Activated T-cell treated with anti-CD3 and anti-CD28 coated beads, Interleukin-2, amount 50 U/mL, for 4 hours (primary cell): ENCODE data around the gene BCAP29. TPM values are rescaled to one million over a fixed set of nuclear protein-coding genes. Genes with fewer than 3 reads are reported as not detected.

ENCODE experiments used
- ATAC-seq, 2 donors: fragments of 200-7000 bp; cut with Tn5 transposase; one replicate each; pipeline ENCODE4 v1.10.0; 2021
- DNase-seq: peaks from one replicate; pipeline ENCODE4 v3.0.0-alpha.2; 2020
- H3K27me3 Mint-ChIP-seq: one replicate; pipeline ENCODE4 v1.8.0; 2021; ENCODE audit warnings: low read depth, mixed read lengths
- H3K36me3 Mint-ChIP-seq: one replicate; pipeline ENCODE4 v1.8.0; 2022; ENCODE audit warnings: mixed read lengths; ENCODE audit not compliant: insufficient read depth
- H3K4me1 Mint-ChIP-seq: one replicate; pipeline ENCODE4 v1.8.0; 2021; ENCODE audit warnings: low read depth, mixed read lengths
- H3K4me3 Mint-ChIP-seq: one replicate; pipeline ENCODE4 v1.8.0; 2021; ENCODE audit warnings: mild to moderate bottlenecking, moderate library complexity, mixed read lengths
- H3K9me3 Mint-ChIP-seq: one replicate; pipeline ENCODE4 v1.8.0; 2021; ENCODE audit warnings: mixed read lengths
- total RNA-seq, 3 donors: library from RNA; stranded (reverse); gene quantifications; one replicate each; pipeline ENCODE4 v1.2.1, GENCODE V29; 2021

The BCAP29 gene
- total RNA-seq, 3 donors from 2014 or later = 26.5 to 29.2 (median 27.8) TPM

DNA sequence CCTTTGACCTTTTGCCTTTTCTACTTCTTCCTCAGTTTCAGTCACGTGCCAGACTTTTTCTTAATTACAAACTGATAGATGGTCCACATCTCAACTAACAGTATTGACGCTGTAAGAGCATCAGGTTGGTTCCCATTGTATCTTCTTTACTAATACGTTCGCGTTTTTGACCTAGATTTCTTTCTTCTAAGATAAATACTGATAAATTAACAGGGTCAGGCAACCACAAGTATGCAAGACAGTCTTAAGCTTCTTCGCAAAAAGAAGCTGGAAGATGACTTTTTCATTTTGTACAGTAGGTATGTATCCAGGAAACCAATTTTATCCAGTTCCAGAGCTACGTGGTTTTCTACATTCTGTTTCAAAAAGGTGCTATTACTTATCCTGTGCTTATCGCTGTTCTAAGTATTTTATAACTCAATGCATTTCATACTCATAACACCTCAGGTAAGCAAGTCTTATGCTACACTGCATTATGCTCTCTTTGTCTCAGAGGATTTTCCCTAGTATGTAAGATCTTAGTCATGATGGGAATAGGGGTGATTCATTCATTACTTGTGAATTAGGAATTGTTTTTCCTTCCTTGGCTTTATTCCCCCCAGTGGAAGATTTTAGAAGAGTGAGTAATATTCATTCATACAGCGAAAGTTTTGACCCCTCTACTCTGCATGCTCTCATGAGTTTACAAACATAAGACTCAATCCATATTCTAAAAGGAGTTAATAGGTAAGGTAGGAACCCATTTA is 15.3 kb upstream of the BCAP29 start:
- H3K27me3 Mint-ChIP-seq = no peaks in the 10 kb centered on the region
- peaks cover 9% of the 10 kb centered on the region for H3K36me3 Mint-ChIP-seq
- ATAC-seq (no peak), DNase-seq (no peak)
- H3K4me1 Mint-ChIP-seq = peaks cover 52% of the 10 kb centered on the region
- no peaks in the 10 kb centered on the region for H3K9me3 Mint-ChIP-seq
- peak overlapping the region; percentile 84 for H3K4me3 Mint-ChIP-seq

DNA sequence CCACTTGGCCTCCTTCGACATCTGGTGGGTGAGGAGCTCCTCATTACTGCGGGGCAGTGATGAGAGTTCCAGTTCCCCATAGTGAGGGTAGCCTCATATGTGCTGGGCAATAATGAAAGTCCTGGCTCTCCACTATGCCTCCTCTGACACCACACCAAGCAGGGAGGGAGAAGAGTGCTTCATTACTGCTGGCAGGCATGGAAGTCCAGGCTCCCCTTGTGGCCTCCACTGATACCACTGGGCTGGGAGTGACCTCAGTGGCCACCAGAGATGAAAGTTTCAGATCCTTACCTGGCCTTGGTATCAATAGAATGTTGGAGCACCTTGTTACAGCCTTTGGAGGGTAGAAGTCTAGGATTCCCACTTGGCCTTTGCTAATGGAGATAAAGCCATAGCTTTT is 9.7 kb upstream of the BCAP29 start:
- Mint-ChIP-seq H3K4me3 (no peak overlapping the region), H3K4me1 (peaks cover 6% of the 10 kb centered on the region), H3K9me3 (no peaks in the 10 kb centered on the region), H3K36me3 (peaks cover 18% of the 10 kb centered on the region), H3K27me3 (no peaks in the 10 kb centered on the region)
- ATAC-seq = no peak
- DNase-seq = no peak

DNA sequence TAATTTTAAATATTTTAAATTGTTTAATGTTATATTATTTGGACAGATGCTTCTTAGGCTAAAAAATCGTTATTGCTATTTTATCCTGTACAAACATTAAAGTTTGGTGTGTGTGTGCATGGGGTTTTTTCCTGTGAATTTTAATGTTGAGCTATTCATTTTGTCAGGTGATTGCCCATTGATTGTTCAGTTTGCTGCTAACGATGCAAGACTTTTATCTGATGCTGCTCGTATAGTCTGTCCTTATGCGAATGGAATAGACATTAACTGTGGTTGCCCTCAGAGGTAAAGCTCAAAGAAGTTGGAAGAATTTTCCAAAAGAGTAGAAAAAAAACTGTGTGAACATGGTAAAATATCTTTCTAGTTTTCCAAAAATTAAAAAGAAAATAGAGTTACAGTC is 6.5 kb upstream of the BCAP29 start:
- Mint-ChIP-seq H3K27me3 (no peaks in the 10 kb centered on the region), H3K36me3 (peaks cover 17% of the 10 kb centered on the region), H3K9me3 (no peaks in the 10 kb centered on the region), H3K4me1 (peaks cover 2% of the 10 kb centered on the region), H3K4me3 (no peak overlapping the region)
- DNase-seq (no peak), ATAC-seq (no peak)

DNA sequence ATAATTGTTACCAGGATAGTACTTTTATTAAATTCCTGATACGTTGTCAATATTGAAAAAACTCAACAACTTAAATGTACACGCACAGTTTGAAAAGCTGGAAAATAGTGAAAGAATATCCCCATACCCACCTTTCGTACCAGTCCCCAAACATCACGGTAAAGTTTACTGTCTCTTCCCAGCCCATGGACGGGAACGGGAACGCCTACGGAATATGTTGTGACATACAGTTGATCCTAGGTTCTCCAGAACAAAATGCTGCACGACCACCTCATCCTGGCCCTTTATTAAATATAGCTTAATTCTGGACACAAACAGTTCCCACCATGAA is 527 bp upstream of the BCAP29 start:
- no peak for DNase-seq
- Mint-ChIP-seq H3K27me3 (no peaks in the 10 kb centered on the region), H3K36me3 (peaks cover 6% of the 10 kb centered on the region), H3K9me3 (no peaks in the 10 kb centered on the region), H3K4me3 (peak overlapping the region; percentile 90), H3K4me1 (peaks cover 19% of the 10 kb centered on the region)
- no peak for ATAC-seq

DNA sequence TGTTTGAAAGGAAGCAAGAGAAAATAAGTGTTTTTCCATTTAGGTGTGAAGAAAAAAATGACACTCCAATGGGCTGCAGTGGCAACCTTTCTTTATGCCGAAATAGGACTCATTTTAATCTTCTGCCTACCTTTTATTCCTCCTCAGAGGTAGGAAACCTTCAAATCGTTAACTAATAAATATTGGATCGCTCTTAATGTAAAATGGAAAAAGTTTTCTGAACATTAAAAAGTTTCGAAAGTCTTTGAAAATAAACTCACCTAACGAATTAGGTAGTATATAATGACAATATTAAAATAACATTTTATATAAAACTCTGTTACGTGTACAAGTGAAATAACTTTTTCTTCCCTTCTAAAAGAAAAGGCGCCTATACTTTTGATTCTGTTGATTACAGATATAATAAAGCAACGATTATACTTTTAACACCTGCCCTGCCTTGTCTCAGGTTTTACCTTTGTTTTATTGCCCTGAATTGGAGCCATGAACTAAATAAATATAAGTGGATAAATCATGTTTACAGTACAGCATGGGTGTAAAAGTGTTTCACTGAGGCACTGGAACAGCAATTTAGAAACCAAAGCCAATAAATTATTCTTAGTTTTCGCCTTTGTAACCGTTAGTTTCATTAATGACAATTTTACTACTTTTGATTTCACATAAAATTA is 804 bp downstream of the BCAP29 start:
- H3K4me3 Mint-ChIP-seq = peak overlapping the region; percentile 80
- no peaks in the 10 kb centered on the region for H3K9me3 Mint-ChIP-seq
- H3K27me3 Mint-ChIP-seq = no peaks in the 10 kb centered on the region
- H3K4me1 Mint-ChIP-seq = peaks cover 19% of the 10 kb centered on the region
- DNase-seq = no peak
- H3K36me3 Mint-ChIP-seq = peaks cover 13% of the 10 kb centered on the region
- ATAC-seq = no peak

DNA sequence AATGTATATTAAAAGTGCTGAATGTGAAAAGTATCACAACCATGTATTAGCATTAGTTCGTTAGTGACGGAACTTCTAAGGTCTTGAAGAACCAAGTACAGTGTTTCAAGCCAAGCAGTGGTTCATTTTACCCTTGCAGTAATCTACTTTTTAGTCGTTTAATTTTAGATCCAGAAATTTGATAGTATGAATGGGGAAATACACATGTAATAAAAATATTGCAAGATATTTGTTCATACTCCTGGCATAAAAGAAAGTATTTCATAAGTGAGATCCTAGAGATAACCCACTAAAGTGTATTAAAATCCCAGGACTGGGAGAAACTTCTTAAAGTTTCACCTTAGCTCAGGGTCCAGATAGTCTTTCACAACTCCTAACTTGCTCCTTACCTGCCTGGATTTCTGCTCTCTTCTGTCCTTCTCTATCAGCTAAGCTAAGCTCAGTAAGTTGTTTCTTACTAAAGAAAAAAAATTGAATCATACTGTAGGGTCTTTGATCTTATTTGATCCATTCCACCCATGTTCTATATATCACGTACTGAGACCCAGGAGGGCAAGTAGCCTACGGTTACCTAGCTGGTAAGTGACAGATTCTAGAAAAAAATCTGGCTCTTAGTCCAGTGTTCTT is 1.5 kb downstream of the BCAP29 start:
- DNase-seq = no peak
- ATAC-seq = no peak
- Mint-ChIP-seq H3K27me3 (no peaks in the 10 kb centered on the region), H3K4me1 (peaks cover 19% of the 10 kb centered on the region), H3K36me3 (peaks cover 8% of the 10 kb centered on the region), H3K9me3 (no peaks in the 10 kb centered on the region), H3K4me3 (peak overlapping the region; percentile 80)

DNA sequence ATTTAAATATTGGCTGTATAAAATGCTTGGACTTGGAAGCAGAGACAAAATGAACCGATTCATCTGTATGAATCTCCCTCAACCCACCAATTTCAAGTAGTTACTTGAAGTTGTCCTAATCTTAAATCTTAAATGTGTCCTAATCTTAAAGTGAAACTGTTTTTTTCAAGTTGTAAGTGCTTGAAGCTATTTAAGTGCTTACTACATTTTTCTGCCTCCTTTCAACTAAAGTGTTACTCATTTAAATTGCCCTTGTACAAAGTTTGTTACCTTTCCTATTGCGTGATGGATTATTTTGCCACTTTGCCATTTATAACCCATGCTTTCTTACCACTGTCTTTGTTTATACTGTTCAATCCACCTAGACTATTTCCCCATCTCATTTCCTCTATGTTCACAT is 2.8 kb downstream of the BCAP29 start:
- H3K27me3 Mint-ChIP-seq = no peaks in the 10 kb centered on the region
- H3K9me3 Mint-ChIP-seq = no peaks in the 10 kb centered on the region
- H3K36me3 Mint-ChIP-seq = peaks cover 8% of the 10 kb centered on the region
- ATAC-seq (no peak), DNase-seq (no peak)
- H3K4me3 Mint-ChIP-seq = no peak overlapping the region
- peaks cover 19% of the 10 kb centered on the region for H3K4me1 Mint-ChIP-seq

DNA sequence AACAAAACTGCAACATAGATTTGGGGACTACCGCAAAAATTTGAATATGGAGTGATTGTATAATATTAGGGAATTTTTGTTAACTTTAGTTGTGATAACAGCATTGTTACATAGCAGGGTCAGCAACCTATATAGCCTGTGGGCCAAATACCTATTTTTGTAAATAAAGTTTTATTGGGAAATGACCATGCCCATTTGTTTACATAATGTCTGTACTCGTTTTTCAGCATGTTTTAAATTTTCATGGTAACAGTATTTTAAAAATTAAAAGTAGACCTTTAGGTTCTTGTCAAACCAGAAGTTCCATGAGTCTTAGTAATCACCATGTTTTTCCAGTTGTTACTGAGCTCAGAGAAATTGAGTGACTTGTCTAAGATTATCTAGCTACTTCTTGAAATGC is 4.7 kb downstream of the BCAP29 start:
- Mint-ChIP-seq H3K4me1 (peaks cover 16% of the 10 kb centered on the region), H3K27me3 (no peaks in the 10 kb centered on the region), H3K9me3 (no peaks in the 10 kb centered on the region), H3K4me3 (no peak overlapping the region), H3K36me3 (peaks cover 13% of the 10 kb centered on the region)
- no peak for DNase-seq
- no peak for ATAC-seq

DNA sequence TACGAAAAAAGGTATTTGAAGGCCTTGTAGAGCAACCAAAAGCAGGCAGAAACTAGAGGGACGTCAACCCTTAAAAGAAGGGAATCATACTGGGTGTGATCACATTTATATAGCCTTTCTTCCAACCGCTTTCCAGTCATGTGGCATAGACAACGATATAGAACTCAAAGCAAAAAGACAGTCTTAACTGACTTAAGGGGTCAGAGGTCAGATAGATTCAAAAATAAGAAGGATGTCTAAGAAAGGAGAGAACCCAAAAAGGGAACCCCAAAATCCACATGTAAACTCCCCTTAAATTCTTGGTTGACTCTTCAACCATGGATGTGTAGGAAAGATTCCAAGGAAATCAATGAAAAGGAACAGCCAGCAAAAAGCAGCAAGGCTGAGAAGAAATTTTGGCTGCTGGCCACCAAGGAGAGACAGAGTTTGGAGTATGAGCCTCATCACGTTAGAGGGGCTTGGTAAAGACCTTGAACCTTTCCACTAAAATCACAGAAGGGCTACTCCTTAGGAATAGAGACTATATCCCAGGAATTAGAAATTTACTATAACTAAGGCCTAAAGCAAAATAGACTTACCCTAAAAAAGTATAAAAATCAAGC is 8.6 kb downstream of the BCAP29 start:
- ATAC-seq = no peak

DNA sequence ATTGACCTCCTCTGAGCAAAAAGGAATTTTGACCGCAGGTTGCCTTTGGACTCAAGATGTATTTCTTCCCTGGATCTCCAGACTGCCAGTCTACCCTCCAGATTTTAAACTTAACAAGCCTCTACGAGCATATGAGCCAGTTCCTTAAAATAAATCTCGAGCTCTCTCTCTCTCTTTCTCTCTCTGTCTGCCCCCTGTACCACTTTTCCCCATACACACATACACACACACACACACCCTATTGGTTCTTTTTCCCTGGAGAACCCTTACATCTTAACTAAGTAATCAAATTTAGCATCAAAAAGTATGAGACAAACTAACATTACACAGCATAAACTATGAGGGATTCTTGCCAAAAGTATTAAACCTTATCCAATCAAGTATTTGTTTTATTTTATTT is 11.4 kb downstream of the BCAP29 start:
- no peak for ATAC-seq
- no peaks in the 10 kb centered on the region for H3K27me3 Mint-ChIP-seq
- no peak overlapping the region for H3K4me3 Mint-ChIP-seq
- H3K9me3 Mint-ChIP-seq = no peaks in the 10 kb centered on the region
- peaks cover 21% of the 10 kb centered on the region for H3K36me3 Mint-ChIP-seq
- no peaks in the 10 kb centered on the region for H3K4me1 Mint-ChIP-seq
- DNase-seq = no peak

More for the DNA sequence above, 8.6 kb downstream of the BCAP29 start:
- Mint-ChIP-seq H3K9me3 (no peaks in the 10 kb centered on the region), H3K4me1 (no peaks in the 10 kb centered on the region), H3K36me3 (peaks cover 14% of the 10 kb centered on the region), H3K27me3 (no peaks in the 10 kb centered on the region), H3K4me3 (no peak overlapping the region)
- no peak for DNase-seq

DNA sequence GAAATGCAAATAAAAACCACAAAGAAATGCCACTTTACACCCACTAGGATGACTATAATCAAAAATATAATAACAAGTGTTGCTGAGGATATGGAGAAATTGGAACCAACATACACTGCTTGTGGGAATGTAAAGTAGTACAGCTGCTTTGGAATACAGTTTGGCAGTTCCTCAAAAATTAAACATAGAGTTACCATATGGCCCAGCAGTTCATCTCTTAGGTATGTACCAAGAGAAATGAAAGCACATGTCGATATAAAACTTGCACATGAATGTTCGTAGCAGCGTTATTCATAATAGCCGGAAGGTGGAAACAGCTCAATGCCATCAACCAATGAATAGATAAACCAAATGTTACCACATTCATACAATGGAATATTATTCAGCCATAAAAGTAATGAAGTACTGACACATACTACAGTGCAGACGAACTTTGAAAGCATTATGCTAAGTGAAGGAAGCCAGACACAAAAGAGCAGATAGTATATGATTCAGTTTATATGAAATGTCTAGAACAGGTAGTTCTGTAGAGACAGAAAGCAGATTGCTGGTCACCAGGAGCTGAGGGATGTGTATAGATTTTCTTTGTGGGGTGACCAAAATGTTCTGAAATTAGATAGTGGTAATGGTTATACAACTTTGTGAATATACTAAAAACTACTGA is 12.4 kb downstream of the BCAP29 start:
- Mint-ChIP-seq H3K36me3 (peaks cover 23% of the 10 kb centered on the region), H3K27me3 (no peaks in the 10 kb centered on the region), H3K4me3 (no peak overlapping the region), H3K4me1 (no peaks in the 10 kb centered on the region), H3K9me3 (no peaks in the 10 kb centered on the region)
- DNase-seq (no peak), ATAC-seq (no peak)

DNA sequence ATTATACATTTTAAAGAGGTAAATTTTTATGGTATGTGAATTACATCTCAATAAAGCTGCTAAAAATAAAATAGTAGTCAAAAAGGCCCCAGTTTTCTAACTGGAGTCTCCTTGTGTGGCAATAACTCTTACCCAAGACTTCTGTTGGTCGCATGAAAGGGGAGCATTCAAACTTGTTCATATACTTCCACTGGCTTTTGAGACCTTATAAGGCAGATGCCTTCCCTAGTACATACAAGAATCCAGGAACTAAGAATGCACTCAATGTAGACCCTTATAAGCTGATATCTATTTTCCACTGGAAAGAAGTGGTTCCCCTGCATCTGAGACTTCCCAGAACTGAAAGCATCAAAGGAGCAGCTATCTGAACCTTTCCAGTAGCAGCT is 13.0 kb downstream of the BCAP29 start:
- ATAC-seq = no peak
- Mint-ChIP-seq H3K4me3 (no peak overlapping the region), H3K27me3 (no peaks in the 10 kb centered on the region), H3K9me3 (no peaks in the 10 kb centered on the region), H3K36me3 (peaks cover 23% of the 10 kb centered on the region), H3K4me1 (no peaks in the 10 kb centered on the region)
- DNase-seq = no peak

DNA sequence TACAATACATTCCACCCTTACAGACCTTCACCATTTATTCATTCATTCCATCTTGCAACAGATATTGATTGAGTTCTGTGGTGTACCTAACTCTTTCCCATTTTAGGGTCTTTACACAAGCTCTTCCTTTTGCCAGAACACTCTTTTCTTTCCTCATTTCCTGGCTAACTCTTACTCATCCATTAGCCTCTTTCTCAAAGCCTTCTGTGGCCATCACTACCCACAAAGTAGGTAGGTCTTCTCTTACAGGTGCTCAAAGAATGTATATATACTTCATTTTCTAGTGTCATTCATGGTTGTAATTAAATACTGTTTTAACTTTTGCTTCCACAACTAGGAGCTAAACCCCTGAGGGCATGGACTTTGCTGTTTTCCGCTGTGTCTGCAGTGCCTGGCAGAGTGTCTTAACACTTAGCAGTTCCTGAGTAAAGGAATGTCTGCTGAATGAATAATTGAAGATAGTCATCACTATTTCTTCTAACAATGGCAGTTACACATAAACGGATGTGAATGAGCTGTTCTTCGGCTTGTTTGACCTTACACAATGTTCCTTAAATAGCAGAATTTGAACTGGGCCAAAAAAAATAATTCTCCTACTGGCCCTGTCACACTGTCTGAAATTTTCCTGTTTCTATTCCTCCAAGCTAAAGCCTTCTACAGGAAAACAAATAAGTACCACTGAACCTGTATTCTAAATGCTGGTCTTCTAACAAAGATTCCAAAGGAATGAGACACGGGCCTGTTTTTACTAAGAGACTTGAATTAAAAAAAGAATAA is 15.1 kb downstream of the BCAP29 start:
- no peak for ATAC-seq
- DNase-seq = no peak
- Mint-ChIP-seq H3K27me3 (no peaks in the 10 kb centered on the region), H3K9me3 (no peaks in the 10 kb centered on the region), H3K36me3 (peaks cover 19% of the 10 kb centered on the region), H3K4me1 (no peaks in the 10 kb centered on the region), H3K4me3 (no peak overlapping the region)
